Measurements from ENCODE around the gene C2orf76. TPM values are rescaled to one million over a fixed set of nuclear protein-coding genes. Genes with fewer than 3 reads are reported as not detected.
A peak's percentile ranks its signal among the peaks of the same experiment; 100 is the strongest.

The C2orf76 gene
- total and polyA plus RNA-seq, 3 experiments from 2014 or later = 16.5 to 24.7 (median 19.6) TPM

DNA sequence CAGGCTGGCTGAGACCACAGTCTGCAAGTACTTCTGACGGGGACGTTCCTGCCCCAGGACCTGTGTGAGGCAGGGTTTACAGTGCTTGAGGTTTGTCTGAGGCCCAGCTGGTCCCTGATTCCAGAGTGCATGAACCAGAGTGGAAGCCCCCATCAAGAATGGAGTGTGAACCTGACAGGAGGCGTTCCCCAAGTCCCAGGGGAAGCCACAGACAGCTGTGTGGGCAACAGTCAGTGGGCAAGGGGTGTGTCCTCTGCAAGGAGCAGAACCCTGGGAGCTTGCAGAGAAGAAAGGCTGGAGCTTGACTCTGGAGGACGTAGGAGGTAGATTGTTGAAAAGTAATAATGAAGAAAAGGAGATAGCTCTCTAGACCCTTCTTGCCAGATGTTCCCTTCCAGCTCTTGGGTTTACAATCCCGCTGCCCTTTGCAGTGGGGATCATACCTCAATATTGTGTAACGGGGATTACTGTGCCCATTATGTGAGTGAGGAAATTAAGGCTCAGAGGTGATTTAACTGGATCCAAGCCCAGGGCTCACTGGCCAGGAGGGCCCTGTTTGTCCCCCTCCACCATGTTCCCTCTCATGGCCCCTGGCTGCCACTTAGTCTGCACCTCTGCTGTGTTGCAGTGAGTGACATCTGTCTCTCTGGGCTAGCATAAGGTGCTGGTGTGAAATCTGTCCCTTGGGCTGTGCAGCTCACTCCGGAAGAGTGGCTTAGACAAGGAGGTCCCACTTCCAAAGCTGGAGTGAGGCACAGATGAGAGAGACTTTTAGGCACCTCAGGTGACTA, 6.3 kb upstream of the C2orf76 start:
- POLR2A ChIA-PET = no interaction called here
- H3K36me3 Mint-ChIP-seq = peaks cover 44 to 65% (median 48%) of the 10 kb centered on the region in 3 donors

DNA sequence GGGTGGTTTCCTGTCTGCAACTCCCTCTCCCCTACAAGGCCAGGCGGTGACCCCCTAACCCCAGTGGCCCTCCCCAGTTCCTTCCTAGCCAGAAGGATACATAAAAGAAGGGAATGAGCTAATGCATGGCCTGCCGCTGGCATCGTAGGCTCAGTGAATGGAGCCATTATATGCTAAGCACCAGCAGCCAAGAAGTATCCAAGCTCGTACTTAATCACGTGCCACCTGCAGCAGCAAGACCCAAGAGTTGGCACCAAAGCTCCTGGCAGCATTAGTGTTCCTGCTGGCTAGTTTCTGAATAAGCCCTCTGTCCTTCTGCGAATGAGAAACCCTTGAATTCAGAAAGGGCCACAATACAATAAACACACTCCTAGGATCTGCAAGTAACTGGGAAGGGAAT, 4.5 kb upstream of the C2orf76 start:
- Histone ChIP-seq H3K36me3 (ENCODE audit: insufficient read depth, low read length) (peaks cover 23% of the 10 kb centered on the region), H3K4me1 (ENCODE audit: insufficient read depth, low read length) (peaks cover 13% of the 10 kb centered on the region), H3K4me3 (ENCODE audit: low read length) (no peak overlapping the region), H3K27me3 (ENCODE audit: insufficient read depth, low read length, poor library complexity, severe bottlenecking) (no peaks in the 10 kb centered on the region), H3K27ac (ENCODE audit: low read depth, low read length) (no peak overlapping the region), H3K9me3 (ENCODE audit: low read length) (no peaks in the 10 kb centered on the region)
- peaks cover 6 to 13% (median 8%) of the 10 kb centered on the region in 5 donors for H3K9me3 Mint-ChIP-seq
- H3K27me3 Mint-ChIP-seq = no peaks in the 10 kb centered on the region
- CTCF ChIA-PET = no interaction called here
- peak overlapping the region in 1 of 7 donors; percentile 50 for H3K4me3 Mint-ChIP-seq
- H3K27ac Mint-ChIP-seq = no peak overlapping the region
- peaks cover 22 to 29% (median 25%) of the 10 kb centered on the region in 3 donors for H3K4me1 Mint-ChIP-seq
- DNase-seq = no peak
- POLR2A ChIA-PET = no interaction called here
- peaks cover 44 to 81% (median 48%) of the 10 kb centered on the region in 3 donors for H3K36me3 Mint-ChIP-seq

More for the DNA sequence above, 6.3 kb upstream of the C2orf76 start:
- Histone ChIP-seq H3K36me3 (ENCODE audit: insufficient read depth, low read length) (peaks cover 23% of the 10 kb centered on the region), H3K4me1 (ENCODE audit: insufficient read depth, low read length) (peaks cover 8% of the 10 kb centered on the region), H3K27ac (ENCODE audit: low read depth, low read length) (no peak overlapping the region), H3K4me3 (ENCODE audit: low read length) (no peak overlapping the region), H3K27me3 (ENCODE audit: insufficient read depth, low read length, poor library complexity, severe bottlenecking) (no peaks in the 10 kb centered on the region), H3K9me3 (ENCODE audit: low read length) (no peaks in the 10 kb centered on the region)
- CTCF ChIA-PET = no interaction called here
- Mint-ChIP-seq H3K9me3 (peaks cover 6 to 13% (median 8%) of the 10 kb centered on the region in 5 donors), H3K27me3 (no peaks in the 10 kb centered on the region), H3K27ac (no peak overlapping the region), H3K4me1 (peaks cover 13 to 16% (median 16%) of the 10 kb centered on the region in 3 donors), H3K4me3 (no peak overlapping the region)
- DNase-seq = no peak

DNA sequence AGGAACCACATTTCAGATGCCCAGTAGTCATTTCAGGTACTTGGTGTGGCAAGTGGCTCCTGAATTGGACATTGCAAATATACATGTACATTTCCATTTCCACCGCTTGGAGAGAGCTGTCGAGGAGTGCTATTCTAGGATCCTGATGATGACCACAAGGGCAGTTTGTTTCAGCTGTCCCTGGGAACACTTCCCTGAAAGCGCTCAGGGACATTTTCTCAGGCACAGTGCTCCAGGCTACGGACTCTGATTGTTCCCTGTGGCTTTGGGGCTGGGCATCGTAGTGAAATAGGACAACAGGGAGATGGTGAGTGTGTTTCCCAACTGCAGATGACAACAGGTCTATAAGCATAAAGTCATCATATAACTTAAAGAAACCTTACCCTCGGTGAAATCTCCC, 3.2 kb upstream of the C2orf76 start:
- Histone ChIP-seq H3K27me3 (ENCODE audit: insufficient read depth, low read length, poor library complexity, severe bottlenecking) (no peaks in the 10 kb centered on the region), H3K36me3 (ENCODE audit: insufficient read depth, low read length) (peaks cover 23% of the 10 kb centered on the region), H3K4me3 (ENCODE audit: low read length) (no peak overlapping the region), H3K9me3 (ENCODE audit: low read length) (no peaks in the 10 kb centered on the region), H3K4me1 (ENCODE audit: insufficient read depth, low read length) (peaks cover 25% of the 10 kb centered on the region), H3K27ac (ENCODE audit: low read depth, low read length) (no peak overlapping the region)
- POLR2A ChIA-PET = no interaction called here
- Mint-ChIP-seq H3K27me3 (no peaks in the 10 kb centered on the region), H3K4me1 (peaks cover 35 to 42% (median 38%) of the 10 kb centered on the region in 3 donors), H3K4me3 (peak overlapping the region in 3 of 7 donors; percentile 26 to 62 (median 32)), H3K27ac (peak overlapping the region in 3 of 8 donors; percentile 11 to 88 (median 36)), H3K36me3 (peaks cover 39 to 78% (median 43%) of the 10 kb centered on the region in 3 donors), H3K9me3 (peaks cover 6 to 12% (median 7%) of the 10 kb centered on the region in 5 donors)
- CTCF ChIA-PET = no interaction called here
- no peak for DNase-seq

DNA sequence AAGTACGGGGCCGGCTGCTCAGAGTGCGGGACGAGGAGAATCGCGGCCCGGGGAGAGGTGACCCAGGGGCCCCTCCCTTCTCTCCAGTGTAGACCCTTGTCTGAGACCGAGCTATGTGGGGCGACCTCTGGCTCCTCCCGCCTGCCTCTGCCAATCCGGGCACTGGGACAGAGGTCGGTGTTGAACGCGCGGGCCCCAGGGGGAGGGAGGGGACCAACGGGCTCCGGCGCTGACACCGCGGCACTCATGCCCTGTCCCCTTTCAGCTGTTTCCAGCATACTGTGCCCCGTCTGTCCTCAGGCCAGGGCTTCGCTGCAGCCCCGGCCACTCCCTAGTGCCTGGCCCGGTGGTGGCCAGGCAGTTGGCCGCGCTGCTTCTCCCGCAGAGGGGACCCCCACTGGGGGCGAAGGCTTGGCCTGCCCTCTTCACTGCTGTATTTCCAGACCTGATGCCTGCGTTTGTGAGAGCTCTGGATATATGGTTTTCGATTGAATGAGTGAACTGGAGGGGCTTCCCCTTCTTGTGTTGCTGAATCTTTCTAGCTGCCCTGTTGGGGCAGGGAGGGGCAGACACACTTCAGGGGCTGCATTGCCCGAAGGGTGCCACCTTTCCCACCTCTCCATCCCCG, 952 bp upstream of the C2orf76 start:
- no peaks in the 10 kb centered on the region for H3K9me3 Mint-ChIP-seq
- no peaks in the 10 kb centered on the region for H3K27me3 Mint-ChIP-seq
- H3K36me3 Mint-ChIP-seq = peaks cover 16 to 55% (median 23%) of the 10 kb centered on the region in 3 donors
- peaks cover 46 to 59% (median 47%) of the 10 kb centered on the region in 3 donors for H3K4me1 Mint-ChIP-seq
- Histone ChIP-seq H3K4me1 (ENCODE audit: insufficient read depth, low read length) (peaks cover 25% of the 10 kb centered on the region), H3K36me3 (ENCODE audit: insufficient read depth, low read length) (peaks cover 19% of the 10 kb centered on the region), H3K9me3 (ENCODE audit: low read length) (no peaks in the 10 kb centered on the region), H3K4me3 (ENCODE audit: low read length) (peak overlapping the region; percentile 96), H3K27me3 (ENCODE audit: insufficient read depth, low read length, poor library complexity, severe bottlenecking) (no peaks in the 10 kb centered on the region), H3K27ac (ENCODE audit: low read depth, low read length) (peak overlapping the region; percentile 83)
- H3K4me3 Mint-ChIP-seq = peak overlapping the region; percentile 94 to 100 (median 98)
- H3K27ac Mint-ChIP-seq = peak overlapping the region; percentile 52 to 99 (median 97)
- ChIA-PET POLR2A (interaction anchor here (1.2 kb wide), 1 partner anchor 311 kb away, joined by 4 read pairs; the partner anchor contains the start of gene TMEM177), CTCF (no interaction called here)
- peak; percentile 21 to 60 (median 29) for DNase-seq

DNA sequence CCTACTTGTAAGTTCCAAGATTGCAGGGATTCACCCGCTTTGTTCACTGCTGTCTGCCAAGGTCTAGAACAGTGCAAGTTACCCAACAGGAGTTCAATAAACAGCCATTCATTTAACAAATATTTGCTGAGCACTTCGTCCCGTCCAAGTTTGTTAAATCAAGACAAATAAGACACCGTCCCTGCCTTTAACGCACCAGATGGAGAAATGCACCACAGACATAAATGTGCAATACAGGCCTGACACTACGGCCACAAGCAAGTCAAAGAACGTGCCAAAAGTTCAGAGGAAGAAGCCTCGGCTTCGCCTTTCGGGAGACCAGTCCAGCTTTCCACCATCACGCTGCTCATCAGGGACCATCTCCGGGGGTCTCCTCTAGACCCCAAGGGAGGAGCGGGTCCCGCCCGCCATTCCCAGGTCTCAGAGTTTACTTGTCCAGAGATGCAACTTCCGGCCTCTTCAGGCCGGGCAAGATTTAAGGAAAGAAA, 429 bp downstream of the C2orf76 start:
- Histone ChIP-seq H3K4me1 (ENCODE audit: insufficient read depth, low read length) (peaks cover 25% of the 10 kb centered on the region), H3K4me3 (ENCODE audit: low read length) (peak overlapping the region; percentile 96), H3K27ac (ENCODE audit: low read depth, low read length) (peak overlapping the region; percentile 83), H3K27me3 (ENCODE audit: insufficient read depth, low read length, poor library complexity, severe bottlenecking) (no peaks in the 10 kb centered on the region), H3K9me3 (ENCODE audit: low read length) (no peaks in the 10 kb centered on the region), H3K36me3 (ENCODE audit: insufficient read depth, low read length) (peaks cover 10% of the 10 kb centered on the region)
- H3K36me3 Mint-ChIP-seq = peaks cover 5 to 41% (median 12%) of the 10 kb centered on the region in 3 donors
- H3K4me3 Mint-ChIP-seq = peak overlapping the region; percentile 94 to 100 (median 98)
- ChIA-PET POLR2A (interaction anchor here (1.2 kb wide), 1 partner anchor 313 kb away, joined by 4 read pairs; the partner anchor contains the start of gene TMEM177), CTCF (no interaction called here)
- DNase-seq = no peak
- peak overlapping the region; percentile 90 to 99 (median 97) for H3K27ac Mint-ChIP-seq
- no peaks in the 10 kb centered on the region for H3K9me3 Mint-ChIP-seq
- peaks cover 51 to 61% (median 52%) of the 10 kb centered on the region in 3 donors for H3K4me1 Mint-ChIP-seq
- H3K27me3 Mint-ChIP-seq = no peaks in the 10 kb centered on the region

DNA sequence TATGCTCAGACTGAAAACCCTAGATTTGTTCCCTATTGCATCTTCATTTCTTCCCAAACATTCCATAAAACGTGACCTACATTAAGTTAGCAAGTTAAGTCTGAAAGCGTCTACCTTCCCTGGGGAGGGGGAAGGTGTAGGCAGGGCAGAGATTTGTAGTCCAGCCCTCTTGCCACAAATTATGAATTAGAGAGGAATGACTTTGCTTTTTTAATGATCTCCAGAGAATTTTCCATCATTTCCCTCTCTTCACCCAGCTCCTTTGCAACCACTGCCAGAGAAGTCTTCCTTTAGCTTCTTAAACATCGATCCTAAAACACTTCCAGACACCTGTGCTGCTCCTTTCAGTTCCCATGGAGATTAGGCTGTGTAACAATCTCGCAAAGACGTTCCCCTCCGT, 1.2 kb downstream of the C2orf76 start:
- H3K9me3 Mint-ChIP-seq = no peaks in the 10 kb centered on the region
- Histone ChIP-seq H3K9me3 (ENCODE audit: low read length) (no peaks in the 10 kb centered on the region), H3K4me3 (ENCODE audit: low read length) (peak overlapping the region; percentile 96), H3K27ac (ENCODE audit: low read depth, low read length) (no peak overlapping the region), H3K36me3 (ENCODE audit: insufficient read depth, low read length) (peaks cover 10% of the 10 kb centered on the region), H3K4me1 (ENCODE audit: insufficient read depth, low read length) (peaks cover 25% of the 10 kb centered on the region), H3K27me3 (ENCODE audit: insufficient read depth, low read length, poor library complexity, severe bottlenecking) (no peaks in the 10 kb centered on the region)
- peak overlapping the region; percentile 94 to 100 (median 98) for H3K4me3 Mint-ChIP-seq
- CTCF ChIA-PET = no interaction called here
- peaks cover 51 to 61% (median 57%) of the 10 kb centered on the region in 3 donors for H3K4me1 Mint-ChIP-seq
- peaks cover 4 to 34% (median 8%) of the 10 kb centered on the region in 3 donors for H3K36me3 Mint-ChIP-seq
- POLR2A ChIA-PET = interaction anchor here (0.6 kb wide), 1 partner anchor 26 kb away, joined by 7 read pairs; no protein-coding TSS in a partner anchor
- no peaks in the 10 kb centered on the region for H3K27me3 Mint-ChIP-seq
- H3K27ac Mint-ChIP-seq = peak overlapping the region; percentile 90 to 99 (median 97)
- DNase-seq = no peak

DNA sequence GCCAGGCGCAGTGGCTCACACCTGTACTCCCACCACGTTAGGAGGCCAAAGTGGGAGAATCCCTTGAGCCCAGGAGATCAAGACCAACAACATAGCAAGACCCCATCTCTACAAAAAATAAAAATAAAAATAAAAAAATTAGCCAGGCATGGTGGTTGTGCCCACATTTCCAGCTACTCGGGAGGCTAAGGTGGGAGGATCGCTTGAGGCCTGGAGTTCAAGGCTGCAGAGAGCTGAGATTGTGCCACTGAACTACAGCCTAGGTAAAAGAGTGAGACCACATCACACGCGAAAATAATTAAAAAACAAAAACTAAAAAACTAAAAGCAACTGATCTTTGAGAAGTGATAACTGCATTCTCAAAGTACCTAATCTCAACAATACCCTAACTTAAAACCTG, 1.8 kb downstream of the C2orf76 start:
- ChIA-PET CTCF (no interaction called here), POLR2A (interaction anchor here (0.6 kb wide), 1 partner anchor 26 kb away, joined by 7 read pairs; no protein-coding TSS in a partner anchor)
- H3K9me3 ChIP-seq (ENCODE audit: low read length) = no peaks in the 10 kb centered on the region
- peaks cover 4 to 28% (median 5%) of the 10 kb centered on the region in 3 donors for H3K36me3 Mint-ChIP-seq
- peaks cover 47 to 58% (median 57%) of the 10 kb centered on the region in 3 donors for H3K4me1 Mint-ChIP-seq
- no peaks in the 10 kb centered on the region for H3K27me3 Mint-ChIP-seq
- peaks cover 6% of the 10 kb centered on the region for H3K36me3 ChIP-seq (ENCODE audit: insufficient read depth, low read length)
- H3K27ac ChIP-seq (ENCODE audit: low read depth, low read length) = no peak overlapping the region
- H3K4me3 Mint-ChIP-seq = peak overlapping the region; percentile 94 to 100 (median 98)
- no peaks in the 10 kb centered on the region for H3K27me3 ChIP-seq (ENCODE audit: insufficient read depth, low read length, poor library complexity, severe bottlenecking)
- H3K4me3 ChIP-seq (ENCODE audit: low read length) = no peak overlapping the region
- H3K4me1 ChIP-seq (ENCODE audit: insufficient read depth, low read length) = peaks cover 25% of the 10 kb centered on the region
- peak overlapping the region; percentile 90 to 99 (median 97) for H3K27ac Mint-ChIP-seq
- H3K9me3 Mint-ChIP-seq = no peaks in the 10 kb centered on the region
- no peak for DNase-seq
